Breast epithelium (tissue), 4 donors: ENCODE data around the gene AFF3. TPM values are rescaled to one million over a fixed set of nuclear protein-coding genes. Genes with fewer than 3 reads are reported as not detected.
"Not testable (repeated sequence)": the region's sequence is repeated elsewhere in the genome, so short reads cannot be mapped to it uniquely, and the experiment has no call there.

Source experiments
- DNase-seq, 2 donors: peaks; one replicate each; pipeline ENCODE4 v3.0.0-alpha.2; 2019; ENCODE audit warnings: low spot score in 2 of 2
- H3K27ac ChIP-seq, 2 donors: fragments of 200-600 bp; sonication (generic) in 1 of 2; one replicate each; pipeline ENCODE4 v1.5.1; 2016 to 2019; ENCODE audit warnings: mild to moderate bottlenecking in 1 of 2
- H3K27me3 ChIP-seq, 2 donors: fragments of 200-600 bp; sonication (generic) in 1 of 2; one replicate each; pipeline versions ENCODE4 v1.5.1 to v1.6.0; 2017 to 2019; ENCODE audit warnings: control low read depth in 1 of 2, mild to moderate bottlenecking in 1 of 2
- H3K36me3 ChIP-seq: fragments of 200-600 bp; one replicate; pipeline ENCODE4 v1.5.1; 2019
- H3K4me1 ChIP-seq, 2 donors: fragments of 200-600 bp; sonication (generic); one replicate each; pipeline ENCODE4 v1.5.1; 2016 to 2019; ENCODE audit warnings: control low read depth in 1 of 2
- H3K4me3 ChIP-seq, 3 donors: fragments of 200-600 bp; sonication (generic); 1 replicate in 2 of 3; 2 replicates in 1 of 3; pipeline ENCODE4 v1.5.1; 2016 to 2019; ENCODE audit warnings: mild to moderate bottlenecking in 3 of 3, moderate library complexity in 2 of 3
- H3K9me3 ChIP-seq, 2 donors: fragments of 200-600 bp; sonication (generic) in 1 of 2; one replicate each; pipeline ENCODE4 v1.5.1; 2016 to 2019; ENCODE audit warnings: control low read depth in 1 of 2
- CTCF ChIP-seq, 3 donors: fragments of 450-650 bp; IDR thresholded peaks; one replicate each; pipeline ENCODE4 v1.5.1; 2016 to 2017; ENCODE audit warnings: antibody characterized with exemption in 3 of 3, mild to moderate bottlenecking in 3 of 3, moderate library complexity in 3 of 3
- POLR2A ChIP-seq: fragments of 450-650 bp; IDR thresholded peaks from one replicate; pipeline ENCODE4 v1.6.1; 2016; ENCODE audit warnings: antibody characterized with exemption, mild to moderate bottlenecking, moderate library complexity
- POLR2AphosphoS5 ChIP-seq, 3 donors: sonication (generic); formaldehyde crosslinking; IDR thresholded peaks; one replicate each; pipeline ENCODE4 v1.6.1; 2017; ENCODE audit warnings: antibody characterized with exemption in 3 of 3
- intact Hi-C: fragments of 100-400 bp; cut with DNase I; formaldehyde crosslinking; loops from one replicate; pipeline ENCODE4 v1.15.1; 2023; ENCODE audit warnings: low total_unique reads
- total RNA-seq, 3 donors: library from RNA; depleted of rRNA; stranded (reverse); fragments of >200 nt; gene quantifications; one replicate each; pipeline ENCODE4 v1.1.0, GENCODE V29; 2016

The AFF3 gene
- total RNA-seq, 3 donors from 2014 or later: 8.2 to 116 (median 63.6) TPM

GRCh38 chr2:99666256-99666655, 476.1 kb downstream of the AFF3 start:
- no peak for DNase-seq
- H3K4me3 ChIP-seq: no peak overlapping the region
- no peaks in the 10 kb centered on the region for H3K36me3 ChIP-seq
- intact Hi-C loops: no loop called here
- no peaks in the 10 kb centered on the region for H3K9me3 ChIP-seq
- peaks cover 0 to 13% of the 10 kb centered on the region in 2 donors for H3K4me1 ChIP-seq
- TF ChIP-seq POLR2A (no peak), CTCF (IDR thresholded peaks at IDR 0.05) (no peak), POLR2AphosphoS5 (IDR thresholded peaks at IDR 0.05) (no peak)
- H3K27ac ChIP-seq: no peak overlapping the region
- no peaks in the 10 kb centered on the region for H3K27me3 ChIP-seq

- H3K9me3 ChIP-seq: no peaks in the 10 kb centered on the region
- TF ChIP-seq CTCF (IDR thresholded peaks at IDR 0.05) (no peak), POLR2A (no peak)
- H3K4me3 ChIP-seq: no peak overlapping the region
- peak overlapping the region; percentile 33 to 79 for H3K27ac ChIP-seq
- H3K27me3 ChIP-seq: no peaks in the 10 kb centered on the region
- no peaks in the 10 kb centered on the region for H3K36me3 ChIP-seq
- intact Hi-C loops: no loop called here
- H3K4me1 ChIP-seq: peaks cover 0 to 13% of the 10 kb centered on the region in 2 donors
- no peak for DNase-seq
Measured at GRCh38 chr2:99663641-99664040, 478.7 kb downstream of the AFF3 start.

GRCh38 chr2:99662761-99663341, 479.5 kb downstream of the AFF3 start:
- H3K9me3 ChIP-seq: no peaks in the 10 kb centered on the region
- H3K4me1 ChIP-seq: peaks cover 0 to 13% of the 10 kb centered on the region in 2 donors
- H3K4me3 ChIP-seq: no peak overlapping the region
- no peaks in the 10 kb centered on the region for H3K36me3 ChIP-seq
- intact Hi-C loops: no loop called here
- TF ChIP-seq POLR2A: no peak
- peak in 2 of 3 donors; percentile 50 to 76 for TF ChIP-seq POLR2AphosphoS5 (IDR thresholded peaks at IDR 0.05)
- no peaks in the 10 kb centered on the region for H3K27me3 ChIP-seq
- peak in 1 of 2 donors; percentile 77 for DNase-seq
- peak overlapping the region; percentile 33 to 79 for H3K27ac ChIP-seq

GRCh38 chr2:99661761-99662160, 480.6 kb downstream of the AFF3 start:
- Histone ChIP-seq H3K27ac (peak overlapping the region in 1 of 2 donors; percentile 79), H3K4me1 (peaks cover 0 to 15% of the 10 kb centered on the region in 2 donors)
- H3K36me3 ChIP-seq, H3K9me3 ChIP-seq, H3K4me3 ChIP-seq, H3K27me3 ChIP-seq, intact Hi-C loops, DNase-seq: not testable (repeated sequence)

GRCh38 chr2:99660616-99661406, 481.6 kb downstream of the AFF3 start:
- Histone ChIP-seq H3K27ac (peak overlapping the region; percentile 59 to 79), H3K36me3 (no peaks in the 10 kb centered on the region), H3K4me1 (peaks cover 0 to 16% of the 10 kb centered on the region in 2 donors), H3K9me3 (no peaks in the 10 kb centered on the region), H3K4me3 (no peak overlapping the region), H3K27me3 (no peaks in the 10 kb centered on the region)
- intact Hi-C loops: no loop called here
- peak in 1 of 2 donors; percentile 61 for DNase-seq
- TF ChIP-seq POLR2A: no peak

- no peaks in the 10 kb centered on the region for H3K27me3 ChIP-seq
- no peaks in the 10 kb centered on the region for H3K36me3 ChIP-seq
- DNase-seq: no peak
- no peak overlapping the region for H3K27ac ChIP-seq
- H3K4me1 ChIP-seq: peaks cover 0 to 16% of the 10 kb centered on the region in 2 donors
- H3K9me3 ChIP-seq: no peaks in the 10 kb centered on the region
- intact Hi-C loops: no loop called here
- no peak overlapping the region for H3K4me3 ChIP-seq
- TF ChIP-seq POLR2A: no peak
- TF ChIP-seq CTCF (IDR thresholded peaks at IDR 0.05): no peak
- TF ChIP-seq POLR2AphosphoS5 (IDR thresholded peaks at IDR 0.05): peak in 1 of 3 donors; percentile 67
Measured at GRCh38 chr2:99659874-99660273, 482.5 kb downstream of the AFF3 start.
